HG02840 (cell line): ENCODE results near the gene CCDC92.
A peak's percentile ranks its signal among the peaks of the same experiment; 100 is the strongest.

Experiments used
- ATAC-seq: cut with Tn5 transposase; IDR thresholded peaks from one replicate; pipeline ENCODE4 v1.9.1; 2021; ENCODE audit warnings: mild to moderate bottlenecking, moderate library complexity, moderate number of reproducible peaks; ENCODE audit not compliant: unreplicated experiment, low FRiP score

CCDC92 gene

GRCh38 chr12:123972457-123973401, at the start of gene CCDC92, which contains the start of gene ZNF664:
Gene CCDC92 (minus strand): TSS chr12:123972831. CDS start chr12:123944305, 28,526 bp downstream.
Gene ZNF664 (plus strand): TSS chr12:123973215. CDS start chr12:124012145, 38,930 bp downstream.
- peak; percentile 77 for ATAC-seq

GRCh38 chr12:124022161-124022560, 49.5 kb upstream of the CCDC92 start:
- no peak for ATAC-seq

GRCh38 chr12:124021007-124021406, 48.4 kb upstream of the CCDC92 start:
- no peak for ATAC-seq

- ATAC-seq, result no peak
Observed at GRCh38 chr12:124020514-124020949, 47.9 kb upstream of the CCDC92 start.

GRCh38 chr12:124019115-124019514, 46.5 kb upstream of the CCDC92 start:
- ATAC-seq, result no peak

- no peak for ATAC-seq
Observed at GRCh38 chr12:124018539-124018938, 45.9 kb upstream of the CCDC92 start.

- no peak for ATAC-seq
Observed at GRCh38 chr12:124017064-124017463, 44.4 kb upstream of the CCDC92 start.

- ATAC-seq, result no peak
Observed at GRCh38 chr12:124015494-124016461, 43.1 kb upstream of the CCDC92 start.

- ATAC-seq, result no peak
Observed at GRCh38 chr12:124013073-124013472, 40.4 kb upstream of the CCDC92 start.

GRCh38 chr12:124011435-124012115, 38.9 kb upstream of the CCDC92 start:
- no peak for ATAC-seq

GRCh38 chr12:124010687-124011086, 38.1 kb upstream of the CCDC92 start:
- no peak for ATAC-seq

- no peak for ATAC-seq
Observed at GRCh38 chr12:124009781-124010180, 37.1 kb upstream of the CCDC92 start.

GRCh38 chr12:124008595-124008994, 36.0 kb upstream of the CCDC92 start:
- no peak for ATAC-seq

- ATAC-seq, result no peak
Observed at GRCh38 chr12:124007826-124008570, 35.4 kb upstream of the CCDC92 start.

GRCh38 chr12:124006846-124007713, 34.4 kb upstream of the CCDC92 start:
- no peak for ATAC-seq

- no peak for ATAC-seq
Observed at GRCh38 chr12:124006085-124006845, 33.6 kb upstream of the CCDC92 start.

GRCh38 chr12:124004233-124004875, 31.7 kb upstream of the CCDC92 start:
- ATAC-seq, result no peak
